Measurements from ENCODE around the gene FANCC.

DNA sequence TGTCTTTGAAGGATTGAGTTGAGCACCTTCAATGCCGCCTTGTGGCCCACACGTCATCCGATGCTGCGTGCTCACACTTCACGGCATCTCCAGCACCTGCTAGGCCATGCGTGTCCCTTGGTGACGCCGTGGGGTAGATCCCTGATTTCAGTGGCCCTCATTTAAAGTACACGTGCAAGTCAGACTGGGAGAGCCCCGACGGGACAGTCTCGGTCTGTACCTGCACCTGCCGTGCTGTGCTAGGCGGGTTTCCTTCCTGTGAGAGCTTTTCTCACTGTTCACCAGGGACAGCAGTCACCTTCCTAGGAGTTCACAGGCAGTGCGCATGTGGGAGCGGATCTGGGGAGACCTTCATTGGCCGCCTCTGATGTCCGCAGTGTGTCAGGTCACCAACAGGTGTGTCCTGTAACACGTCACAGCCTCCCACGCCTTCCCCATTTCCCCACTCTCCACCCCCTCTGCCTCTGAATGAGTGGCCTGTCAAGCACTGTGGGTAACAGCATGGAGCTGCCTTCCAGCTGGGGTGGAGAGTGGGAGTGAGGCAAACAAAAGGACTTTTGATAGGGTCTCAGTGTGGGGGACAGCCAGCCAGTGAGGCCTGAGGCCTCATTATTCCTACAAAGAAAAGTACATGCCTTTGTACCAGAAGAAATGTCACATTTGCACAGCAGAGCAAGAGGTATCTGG is 236.4 kb downstream of the FANCC start:
- TF ChIP-seq ZBTB7A (IDR thresholded peaks at IDR 0.05; ENCODE audit: low read depth) (no peak), EP300 (IDR thresholded peaks at IDR 0.05; ENCODE audit: borderline replicate concordance) (no peak), TAF1 (IDR thresholded peaks at IDR 0.05; ENCODE audit: low read depth) (no peak), FOXM1 (IDR thresholded peaks at IDR 0.05; ENCODE audit: borderline replicate concordance, low read depth) (no peak), YY1 (IDR thresholded peaks at IDR 0.05; ENCODE audit: low read depth) (no peak), EGR1 (IDR thresholded peaks at IDR 0.05) (no peak), RAD21 (IDR thresholded peaks at IDR 0.05; ENCODE audit: low read depth) (no peak), CEBPB (IDR thresholded peaks at IDR 0.05) (no peak), CREB1 (IDR thresholded peaks at IDR 0.05; ENCODE audit: low read depth) (no peak), TEAD4 (IDR thresholded peaks at IDR 0.05) (no peak)
- TF ChIP-seq, protein P1, sequence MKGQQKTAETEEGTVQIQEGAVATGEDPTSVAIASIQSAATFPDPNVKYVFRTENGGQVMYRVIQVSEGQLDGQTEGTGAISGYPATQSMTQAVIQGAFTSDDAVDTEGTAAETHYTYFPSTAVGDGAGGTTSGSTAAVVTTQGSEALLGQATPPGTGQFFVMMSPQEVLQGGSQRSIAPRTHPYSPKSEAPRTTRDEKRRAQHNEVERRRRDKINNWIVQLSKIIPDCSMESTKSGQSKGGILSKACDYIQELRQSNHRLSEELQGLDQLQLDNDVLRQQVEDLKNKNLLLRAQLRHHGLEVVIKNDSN (IDR thresholded peaks at IDR 0.05), result no peak
- TF ChIP-seq, protein P2, sequence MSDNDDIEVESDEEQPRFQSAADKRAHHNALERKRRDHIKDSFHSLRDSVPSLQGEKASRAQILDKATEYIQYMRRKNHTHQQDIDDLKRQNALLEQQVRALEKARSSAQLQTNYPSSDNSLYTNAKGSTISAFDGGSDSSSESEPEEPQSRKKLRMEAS (IDR thresholded peaks at IDR 0.05), result no peak
- TF ChIP-seq, protein P3, sequence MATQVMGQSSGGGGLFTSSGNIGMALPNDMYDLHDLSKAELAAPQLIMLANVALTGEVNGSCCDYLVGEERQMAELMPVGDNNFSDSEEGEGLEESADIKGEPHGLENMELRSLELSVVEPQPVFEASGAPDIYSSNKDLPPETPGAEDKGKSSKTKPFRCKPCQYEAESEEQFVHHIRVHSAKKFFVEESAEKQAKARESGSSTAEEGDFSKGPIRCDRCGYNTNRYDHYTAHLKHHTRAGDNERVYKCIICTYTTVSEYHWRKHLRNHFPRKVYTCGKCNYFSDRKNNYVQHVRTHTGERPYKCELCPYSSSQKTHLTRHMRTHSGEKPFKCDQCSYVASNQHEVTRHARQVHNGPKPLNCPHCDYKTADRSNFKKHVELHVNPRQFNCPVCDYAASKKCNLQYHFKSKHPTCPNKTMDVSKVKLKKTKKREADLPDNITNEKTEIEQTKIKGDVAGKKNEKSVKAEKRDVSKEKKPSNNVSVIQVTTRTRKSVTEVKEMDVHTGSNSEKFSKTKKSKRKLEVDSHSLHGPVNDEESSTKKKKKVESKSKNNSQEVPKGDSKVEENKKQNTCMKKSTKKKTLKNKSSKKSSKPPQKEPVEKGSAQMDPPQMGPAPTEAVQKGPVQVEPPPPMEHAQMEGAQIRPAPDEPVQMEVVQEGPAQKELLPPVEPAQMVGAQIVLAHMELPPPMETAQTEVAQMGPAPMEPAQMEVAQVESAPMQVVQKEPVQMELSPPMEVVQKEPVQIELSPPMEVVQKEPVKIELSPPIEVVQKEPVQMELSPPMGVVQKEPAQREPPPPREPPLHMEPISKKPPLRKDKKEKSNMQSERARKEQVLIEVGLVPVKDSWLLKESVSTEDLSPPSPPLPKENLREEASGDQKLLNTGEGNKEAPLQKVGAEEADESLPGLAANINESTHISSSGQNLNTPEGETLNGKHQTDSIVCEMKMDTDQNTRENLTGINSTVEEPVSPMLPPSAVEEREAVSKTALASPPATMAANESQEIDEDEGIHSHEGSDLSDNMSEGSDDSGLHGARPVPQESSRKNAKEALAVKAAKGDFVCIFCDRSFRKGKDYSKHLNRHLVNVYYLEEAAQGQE (IDR thresholded peaks at IDR 0.05; ENCODE audit: low read depth), result no peak

All from Ishikawa (cell line).